Activated CD4-positive, alpha-beta T cell treated with anti-CD3 and anti-CD28 coated beads for 48 hours (primary cell): ENCODE results near the gene CPA1.

Experiments
- DNase-seq: peaks from one replicate; pipeline ENCODE4 v3.0.0-alpha.2; 2020

CPA1 gene

GRCh38 chr7:130397051-130397757 is 16.9 kb downstream of the CPA1 start:
- no peak for DNase-seq

GRCh38 chr7:130397758-130398073 is 17.4 kb downstream of the CPA1 start:
- DNase-seq, result no peak

- no peak for DNase-seq
Observed at GRCh38 chr7:130398526-130399090, 18.3 kb downstream of the CPA1 start.

- DNase-seq, result no peak
Observed at GRCh38 chr7:130400120-130400572, 19.9 kb downstream of the CPA1 start.

GRCh38 chr7:130401101-130401500 is 20.8 kb downstream of the CPA1 start:
- DNase-seq, result no peak

GRCh38 chr7:130401578-130401977 is 21.3 kb downstream of the CPA1 start:
- DNase-seq, result no peak

- DNase-seq, result no peak
Observed at GRCh38 chr7:130405003-130405402, 24.7 kb downstream of the CPA1 start.

GRCh38 chr7:130409067-130409711 is 28.9 kb downstream of the CPA1 start:
- no peak for DNase-seq

- DNase-seq, result no peak
Observed at GRCh38 chr7:130409712-130410072, 29.4 kb downstream of the CPA1 start.

GRCh38 chr7:130410868-130411541 is 30.7 kb downstream of the CPA1 start:
- DNase-seq, result no peak

GRCh38 chr7:130413201-130413600 is 32.9 kb downstream of the CPA1 start:
- DNase-seq, result no peak

- DNase-seq, result no peak
Observed at GRCh38 chr7:130415006-130415405, 34.7 kb downstream of the CPA1 start.

GRCh38 chr7:130417213-130417612 is 36.9 kb downstream of the CPA1 start:
- peak; percentile 23 for DNase-seq

- DNase-seq, result no peak
Observed at GRCh38 chr7:130418306-130418705, 38.0 kb downstream of the CPA1 start.

- DNase-seq, result no peak
Observed at GRCh38 chr7:130419658-130420057, 39.4 kb downstream of the CPA1 start.

GRCh38 chr7:130420943-130421578 is 40.8 kb downstream of the CPA1 start:
- DNase-seq, result no peak

- DNase-seq, result peak; percentile 48
Observed at GRCh38 chr7:130421684-130422083, 41.4 kb downstream of the CPA1 start.

GRCh38 chr7:130423501-130424037 is 43.3 kb downstream of the CPA1 start:
- no peak for DNase-seq

GRCh38 chr7:130425796-130426195 is 45.5 kb downstream of the CPA1 start:
- no peak for DNase-seq

GRCh38 chr7:130426564-130426963 is 46.3 kb downstream of the CPA1 start:
- DNase-seq, result no peak

- no peak for DNase-seq
Observed at GRCh38 chr7:130429019-130429418, 48.7 kb downstream of the CPA1 start.

GRCh38 chr7:130430115-130430514 is 49.8 kb downstream of the CPA1 start:
- no peak for DNase-seq
